RCC 7860 (cell line): ENCODE results near the gene AP2M1.
"Not testable (repeated sequence)": the region's sequence is repeated elsewhere in the genome, so short reads cannot be mapped to it uniquely, and the experiment has no call there.

Source experiments
- DNase-seq: peaks from one replicate; pipeline ENCODE4 v3.0.0-alpha.2; 2015; ENCODE audit warnings: low spot score
- FAIRE-seq: peaks from 2 replicates; lab custom pipeline; 2012; peaks lifted over from hg19 to GRCh38; lab: Jason Lieb, UNC

Gene AP2M1

GRCh38 chr3:184156522-184156955, 18.1 kb upstream of the AP2M1 start:
- DNase-seq = no peak

GRCh38 chr3:184157206-184157605, 17.4 kb upstream of the AP2M1 start:
- FAIRE-seq (no peak), DNase-seq (no peak)

More at GRCh38 chr3:184156522-184156955, 18.1 kb upstream of the AP2M1 start:
- FAIRE-seq = no peak

GRCh38 chr3:184158404-184158803, 16.3 kb upstream of the AP2M1 start:
- DNase-seq = no peak

GRCh38 chr3:184160456-184160855, 14.2 kb upstream of the AP2M1 start:
- no peak for FAIRE-seq
- DNase-seq = no peak

More at GRCh38 chr3:184158404-184158803, 16.3 kb upstream of the AP2M1 start:
- FAIRE-seq = no peak

- not testable (repeated sequence) for DNase-seq, FAIRE-seq
These were observed 12.0 kb upstream of the AP2M1 start for GRCh38 chr3:184162571-184163070.

- DNase-seq = no peak
- FAIRE-seq = no peak
These were observed 9.9 kb upstream of the AP2M1 start for GRCh38 chr3:184164648-184165330.

- no peak for FAIRE-seq
- DNase-seq = no peak
These were observed 9.1 kb upstream of the AP2M1 start for GRCh38 chr3:184165543-184165942.

- FAIRE-seq (no peak), DNase-seq (no peak)
These were observed 8.0 kb upstream of the AP2M1 start for GRCh38 chr3:184166671-184167070.

GRCh38 chr3:184167786-184168185, 6.9 kb upstream of the AP2M1 start:
- FAIRE-seq (no peak), DNase-seq (no peak)

GRCh38 chr3:184168363-184169120, 6.1 kb upstream of the AP2M1 start:
- no peak for FAIRE-seq

GRCh38 chr3:184169896-184170875, 4.5 kb upstream of the AP2M1 start:
- no peak for FAIRE-seq
- DNase-seq = no peak

More at GRCh38 chr3:184168363-184169120, 6.1 kb upstream of the AP2M1 start:
- DNase-seq = peak; percentile 44

GRCh38 chr3:184171562-184171961, 3.1 kb upstream of the AP2M1 start:
- peak; percentile 80 for FAIRE-seq
- peak; percentile 83 for DNase-seq

GRCh38 chr3:184172681-184173373, 1.8 kb upstream of the AP2M1 start:
- DNase-seq (peak; percentile 31), FAIRE-seq (no peak)

- no peak for FAIRE-seq
- no peak for DNase-seq
These were observed 1.3 kb upstream of the AP2M1 start for GRCh38 chr3:184173374-184173722.

- FAIRE-seq (no peak), DNase-seq (no peak)
These were observed 390 bp upstream of the AP2M1 start for GRCh38 chr3:184174284-184174645.

GRCh38 chr3:184175506-184175905, 851 bp downstream of the AP2M1 start:
- DNase-seq (no peak), FAIRE-seq (no peak)

GRCh38 chr3:184175981-184176376, 1.3 kb downstream of the AP2M1 start:
- FAIRE-seq (no peak), DNase-seq (no peak)

- DNase-seq (peak; percentile 98), FAIRE-seq (peak; percentile 88)
These were observed 2.0 kb downstream of the AP2M1 start for GRCh38 chr3:184176377-184177330.

- DNase-seq = peak; percentile 42
- no peak for FAIRE-seq
These were observed 2.7 kb downstream of the AP2M1 start for GRCh38 chr3:184177331-184177731.
